Heart left ventricle (tissue), 16 donors: ENCODE measurements around the gene ZFP36L1. TPM values are rescaled to one million over a fixed set of nuclear protein-coding genes. Genes with fewer than 3 reads are reported as not detected.

Experiments
- ATAC-seq, 4 donors: fragments of 200-7000 bp; cut with Tn5 transposase; one replicate each; pipeline ENCODE4 v1.9.1; 2020 to 2022; ENCODE audit warnings: moderate library complexity in 4 of 4, mild to moderate bottlenecking in 3 of 4, moderate number of reproducible peaks in 1 of 4
- DNase-seq, 5 donors: peaks; one replicate each; pipeline ENCODE4 v3.0.0-alpha.2; 2020
- H3K27ac ChIP-seq, 12 donors: fragments of 200-600 bp; sonication (generic) in 4 of 12; one replicate each; pipeline versions ENCODE4 v1.5.0 to v1.8.0; 2016 to 2022; ENCODE audit warnings: mild to moderate bottlenecking in 2 of 12
- H3K27me3 ChIP-seq, 9 donors: fragments of 200-600 bp; sonication (generic) in 2 of 9; one replicate each; pipeline versions ENCODE4 v1.5.1 to v1.8.0; 2016 to 2022; ENCODE audit warnings: mild to moderate bottlenecking in 3 of 9
- H3K36me3 ChIP-seq, 9 donors: fragments of 200-600 bp; sonication (generic) in 2 of 9; one replicate each; pipeline versions ENCODE4 v1.5.0 to v1.8.0; 2018 to 2022; ENCODE audit warnings: mild to moderate bottlenecking in 2 of 9
- H3K4me1 ChIP-seq, 12 donors: fragments of 200-600 bp; sonication (generic) in 4 of 12; one replicate each; pipeline versions ENCODE4 v1.5.0 to v1.8.0; 2016 to 2022; ENCODE audit warnings: mild to moderate bottlenecking in 3 of 12
- H3K4me3 ChIP-seq, 12 donors: fragments of 200-600 bp; sonication (generic) in 4 of 12; one replicate each; pipeline versions ENCODE4 v1.5.0 to v1.8.0; 2017 to 2022; ENCODE audit warnings: mild to moderate bottlenecking in 9 of 12, moderate library complexity in 4 of 12
- H3K9me3 ChIP-seq, 12 donors: fragments of 200-600 bp; sonication (generic) in 4 of 12; one replicate each; pipeline versions ENCODE4 v1.5.0 to v1.8.0; 2016 to 2022; ENCODE audit warnings: mild to moderate bottlenecking in 1 of 12
- CTCF ChIP-seq, 12 donors: fragments of 200-600 bp; sonication (generic) in 4 of 12; IDR thresholded peaks; one replicate each; pipeline versions ENCODE4 v1.5.0 to v1.8.0; 2018 to 2022; ENCODE audit warnings: antibody characterized with exemption in 12 of 12, mild to moderate bottlenecking in 5 of 12
- POLR2A ChIP-seq, 2 donors: fragments of 450-650 bp; IDR thresholded peaks; one replicate each; pipeline ENCODE4 v1.6.1; 2017; ENCODE audit warnings: antibody characterized with exemption in 2 of 2, mild to moderate bottlenecking in 2 of 2, moderate library complexity in 2 of 2
- WGBS, 4 donors: extraction: QIAGEN DNeasy Blood & Tissue Kit in 2 of 4; methylation state at CpG; one replicate each; pipeline versions ENCODE4 v1.1.5 to v1.1.7; 2013 to 2018; 5-methylcytosine and 5-hydroxymethylcytosine counted together
- intact Hi-C, 10 donors: fragments of 100-400 bp; cut with DNase I; formaldehyde crosslinking; loops; one replicate each; pipeline versions ENCODE4 v1.11.1 to v1.14.2; 2022
- polyA plus RNA-seq, 2 donors: library from polyadenylated mRNA; stranded (reverse); fragments of 200-250 nt; gene quantifications; one replicate each; pipeline ENCODE4 v1.2.3, GENCODE V29; 2013
- total RNA-seq, 9 donors: library from RNA; depleted of rRNA in 2 of 9; stranded (reverse); fragments of >200 nt in 2 of 9; fragmentation: NEBNext Ultra II Directional in 3 of 9; extraction: Animal tissue kit (Norgen Biotek cat#: 25700) in 3 of 9; gene quantifications; one replicate each; pipeline versions ENCODE4 v1.1.0 to v1.2.4, GENCODE V29; 2016 to 2023
- donor health status: ischemic (EF 13 %, LVEDD 7.1; RV severe dilation, severe dysfunction).
- donor health status: healthy with polysubstance abuse.
- donor health status: DM: no; HTN: yes; CAD: no.
- donor health status: DM: no; HTN: no; CAD: no.
- donor health status: ischemic (EF 25% LVEDD 6.9; RV normal size, moderate dysfunction).
- donor health status: ischemic (EF 25% LVEDD 5.7; RV mildly dilated, moderate dysfunction).
- donor health status: healthy.
- donor health status: DM: yes; HTN: yes; CAD: no.
- donor health status: ischemic (EF 35%, LVEDD 5.7; RV mildly dilated, moderate dysfunction).
- donor health status: nonischemic (EF 11% LVEDD 7.7; RV severe dilation, severe dysfunction).
- donor health status: DM: yes; HTN: yes; CAD: no.
- donor health status: PGD.
- donor health status: ischemic (EF 29% LVEDD 5.4; RV normal size, mild dysfunction).
- donor health status: nonischemic (EF 23%, LVEDD 6.1; RV moderate dilation, normal function).

Gene ZFP36L1
- total and polyA plus RNA-seq, 11 donors: 21.2 to 183 (median 68.9) TPM

GRCh38 chr14:68816183-68816942 is 23.5 kb upstream of the ZFP36L1 start:
- intact Hi-C loops: loop anchor here (1.0 to 10.0 kb wide), 19 partner anchors 21 to 980 kb away; no protein-coding TSS in a partner anchor
- peak overlapping the region; percentile 17 to 70 (median 56) for H3K4me3 ChIP-seq
- peaks cover 0 to 61% (median 36%) of the 10 kb centered on the region in 12 donors for H3K4me1 ChIP-seq
- H3K27ac ChIP-seq: peak overlapping the region; percentile 96 to 100 (median 98)
- ATAC-seq: peak; percentile 89 to 96 (median 94)
- TF ChIP-seq POLR2A (IDR thresholded peaks at IDR 0.05): peak in 1 of 2 donors; percentile 51
- peak in 11 of 12 donors; percentile 94 to 99 (median 97) for TF ChIP-seq CTCF (IDR thresholded peaks at IDR 0.05)
- WGBS, 4 donors: 4 to 25% (median 8%) methylated on average over 10 to 82 of the region's 82 CpGs
- H3K27me3 ChIP-seq: no peaks in the 10 kb centered on the region
- no peaks in the 10 kb centered on the region for H3K36me3 ChIP-seq
- peak; percentile 91 to 96 (median 92) for DNase-seq
- H3K9me3 ChIP-seq: no peaks in the 10 kb centered on the region

- Histone ChIP-seq H3K9me3 (no peaks in the 10 kb centered on the region), H3K27ac (peak overlapping the region; percentile 96 to 100 (median 98)), H3K36me3 (no peaks in the 10 kb centered on the region), H3K4me3 (peak overlapping the region in 9 of 12 donors; percentile 51 to 70 (median 57)), H3K27me3 (no peaks in the 10 kb centered on the region), H3K4me1 (peaks cover 0 to 61% (median 36%) of the 10 kb centered on the region in 12 donors)
- ATAC-seq (peak in 1 of 4 donors; percentile 2), DNase-seq (no peak)
- 84 to 89% (median 88%) methylated on average over 11 to 16 of the region's 16 CpGs for WGBS, 4 donors
- TF ChIP-seq POLR2A (IDR thresholded peaks at IDR 0.05) (no peak), CTCF (IDR thresholded peaks at IDR 0.05) (no peak)
- intact Hi-C loops: loop anchor here (1.0 to 10.0 kb wide), 22 partner anchors 19 to 979 kb away; no protein-coding TSS in a partner anchor
Observed at GRCh38 chr14:68815298-68816182, 22.7 kb upstream of the ZFP36L1 start.

- Histone ChIP-seq H3K4me1 (peaks cover 0 to 55% (median 36%) of the 10 kb centered on the region in 12 donors), H3K27me3 (no peaks in the 10 kb centered on the region), H3K4me3 (peak overlapping the region in 7 of 12 donors; percentile 4 to 70 (median 26)), H3K27ac (peak overlapping the region; percentile 96 to 100 (median 98)), H3K9me3 (no peaks in the 10 kb centered on the region), H3K36me3 (no peaks in the 10 kb centered on the region)
- 17 to 26% (median 25%) methylated on average over 12 of the region's 12 CpGs for WGBS, 4 donors
- TF ChIP-seq POLR2A (IDR thresholded peaks at IDR 0.05) (no peak), CTCF (IDR thresholded peaks at IDR 0.05) (no peak)
- ATAC-seq (peak in 2 of 4 donors; percentile 17 to 36), DNase-seq (peak in 3 of 5 donors; percentile 51 to 73 (median 65))
- intact Hi-C loops: loop anchor here in 8 of 10 donors (1.0 to 10.0 kb wide), 11 partner anchors 18 to 977 kb away; no protein-coding TSS in a partner anchor
Observed at GRCh38 chr14:68814539-68815297, 21.9 kb upstream of the ZFP36L1 start.
